Left lung (tissue), 10 donors: Measurements from ENCODE around the gene CLCN2. TPM values are rescaled to one million over a fixed set of nuclear protein-coding genes. Genes with fewer than 3 reads are reported as not detected.

Source experiments
- ATAC-seq: fragments of 200-7000 bp; cut with Tn5 transposase; one replicate; pipeline ENCODE4 v1.9.1; 2020; ENCODE audit warnings: moderate library complexity
- DNase-seq, 4 donors: peaks; one replicate each; pipeline ENCODE4 v3.0.0-alpha.2; 2013 to 2020
- H3K27ac ChIP-seq, 2 donors: fragments of 200-600 bp; sonication (generic) in 1 of 2; one replicate each; pipeline versions ENCODE4 v1.5.0 to v1.8.0; 2020 to 2021
- H3K27me3 ChIP-seq, 2 donors: fragments of 200-600 bp; sonication (generic) in 1 of 2; one replicate each; pipeline versions ENCODE4 v1.5.0 to v1.8.0; 2020 to 2021
- H3K36me3 ChIP-seq, 2 donors: fragments of 200-600 bp; sonication (generic) in 1 of 2; one replicate each; pipeline versions ENCODE4 v1.5.0 to v1.8.0; 2020 to 2021
- H3K4me1 ChIP-seq, 2 donors: fragments of 200-600 bp; one replicate each; pipeline ENCODE4 v1.8.0; 2021
- H3K4me3 ChIP-seq, 2 donors: fragments of 200-600 bp; sonication (generic) in 1 of 2; one replicate each; pipeline versions ENCODE4 v1.5.0 to v1.8.0; 2020 to 2021; ENCODE audit warnings: mild to moderate bottlenecking in 1 of 2
- H3K9me3 ChIP-seq, 2 donors: fragments of 200-600 bp; sonication (generic) in 1 of 2; one replicate each; pipeline versions ENCODE4 v1.5.0 to v1.8.0; 2020 to 2021
- intact Hi-C, 2 donors: fragments of 100-400 bp; cut with DNase I; formaldehyde crosslinking; loops; one replicate each; pipeline versions ENCODE4 v1.11.2 to v1.14.2; 2022
- polyA plus RNA-seq, 6 donors: library from polyadenylated mRNA; unstranded; fragments of 120-200 nt; gene quantifications; one replicate each; pipeline ENCODE4 v1.2.1, GENCODE V29; 2013; ENCODE audit not compliant: insufficient read length in 6 of 6
- total RNA-seq, 2 donors: library from RNA; stranded (reverse); fragmentation: NEBNext Ultra II Directional; extraction: Animal tissue kit (Norgen Biotek cat#: 25700); gene quantifications; one replicate each; pipeline ENCODE4 v1.2.1, GENCODE V29; 2021
- TF ChIP-seq, protein P1 (sequence below), 2 donors: fragments of 200-600 bp; sonication (generic) in 1 of 2; IDR thresholded peaks; one replicate each; pipeline versions ENCODE4 v1.5.0 to v1.8.0; 2021; ENCODE audit warnings: antibody characterized with exemption in 2 of 2
- donor health status: DM: no; HTN: yes; CAD: no.
- donor health status: DM: no; HTN: no; CAD: no.

CLCN2 gene
- total and polyA plus RNA-seq, 8 donors, result 4.4 to 12.0 (median 10.1) TPM

DNA sequence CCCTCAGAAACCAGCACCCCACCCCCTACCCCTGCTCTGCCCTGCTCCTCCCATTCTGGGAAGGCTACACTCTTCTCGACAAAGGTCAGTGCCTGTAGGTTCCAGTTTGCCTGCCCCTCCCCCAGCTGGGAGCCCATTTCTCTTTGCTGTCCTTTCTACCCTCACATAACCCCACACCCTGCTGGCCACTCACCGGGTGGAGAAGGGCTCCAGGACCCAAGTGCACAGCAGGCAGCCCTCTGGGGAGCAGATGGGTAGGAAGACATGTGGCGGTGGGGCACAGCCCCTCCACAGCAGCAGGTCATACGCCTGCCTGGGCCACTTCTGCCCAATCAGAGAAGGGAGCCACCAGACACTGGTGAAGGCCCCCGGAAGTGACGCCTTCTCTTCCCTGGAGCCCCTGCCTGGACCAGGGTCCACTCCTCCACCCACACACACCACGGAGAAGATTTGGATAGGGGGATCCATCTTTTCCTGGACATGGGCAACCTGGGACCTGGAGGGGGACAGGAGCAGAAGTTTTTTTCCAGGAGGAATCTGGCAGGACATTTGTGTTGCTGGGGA, 16.6 kb upstream of the CLCN2 start, which contains the start of gene THPO:
Gene THPO, minus strand, starts transcription at position 326 of the 564 bp plus-strand sequence. CDS start 1,948 bp downstream, outside the sequence.
- no peaks in the 10 kb centered on the region for H3K36me3 ChIP-seq
- intact Hi-C loops, result no loop called here
- H3K4me1 ChIP-seq, result peaks cover 11 to 23% of the 10 kb centered on the region in 2 donors
- no peaks in the 10 kb centered on the region for H3K9me3 ChIP-seq
- peaks cover 16 to 88% of the 10 kb centered on the region in 2 donors for H3K27me3 ChIP-seq
- no peak within 1 kb of the TSS for H3K4me3 ChIP-seq
- no peak within 1 kb of the TSS for H3K27ac ChIP-seq
- no peak for DNase-seq
- TF ChIP-seq, protein P1, sequence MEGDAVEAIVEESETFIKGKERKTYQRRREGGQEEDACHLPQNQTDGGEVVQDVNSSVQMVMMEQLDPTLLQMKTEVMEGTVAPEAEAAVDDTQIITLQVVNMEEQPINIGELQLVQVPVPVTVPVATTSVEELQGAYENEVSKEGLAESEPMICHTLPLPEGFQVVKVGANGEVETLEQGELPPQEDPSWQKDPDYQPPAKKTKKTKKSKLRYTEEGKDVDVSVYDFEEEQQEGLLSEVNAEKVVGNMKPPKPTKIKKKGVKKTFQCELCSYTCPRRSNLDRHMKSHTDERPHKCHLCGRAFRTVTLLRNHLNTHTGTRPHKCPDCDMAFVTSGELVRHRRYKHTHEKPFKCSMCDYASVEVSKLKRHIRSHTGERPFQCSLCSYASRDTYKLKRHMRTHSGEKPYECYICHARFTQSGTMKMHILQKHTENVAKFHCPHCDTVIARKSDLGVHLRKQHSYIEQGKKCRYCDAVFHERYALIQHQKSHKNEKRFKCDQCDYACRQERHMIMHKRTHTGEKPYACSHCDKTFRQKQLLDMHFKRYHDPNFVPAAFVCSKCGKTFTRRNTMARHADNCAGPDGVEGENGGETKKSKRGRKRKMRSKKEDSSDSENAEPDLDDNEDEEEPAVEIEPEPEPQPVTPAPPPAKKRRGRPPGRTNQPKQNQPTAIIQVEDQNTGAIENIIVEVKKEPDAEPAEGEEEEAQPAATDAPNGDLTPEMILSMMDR (IDR thresholded peaks at IDR 0.05), result no peak
- ATAC-seq, result peak; percentile 49

DNA sequence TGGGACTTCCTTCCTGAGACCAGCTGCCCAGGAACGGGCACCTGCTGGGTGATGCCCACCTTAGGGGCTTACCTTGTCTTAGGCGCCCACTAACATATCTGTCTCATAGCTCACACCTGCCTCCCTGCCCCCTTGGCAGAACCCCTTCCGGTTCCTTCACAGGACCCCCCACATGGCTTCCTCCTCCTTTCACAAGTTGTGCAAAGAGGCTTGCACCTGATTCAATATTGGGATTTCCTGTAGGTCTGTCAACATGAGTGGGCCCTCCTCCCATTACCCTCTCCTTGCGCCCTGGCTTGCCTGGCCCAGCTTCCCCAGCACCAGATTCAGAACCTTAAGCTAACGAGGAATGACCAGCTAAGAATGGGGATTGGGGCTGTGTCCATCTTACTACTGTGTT, 16.0 kb upstream of the CLCN2 start:
- Histone ChIP-seq H3K4me1 (peaks cover 11 to 23% of the 10 kb centered on the region in 2 donors), H3K27ac (no peak overlapping the region), H3K27me3 (peaks cover 16 to 82% of the 10 kb centered on the region in 2 donors), H3K4me3 (no peak overlapping the region), H3K9me3 (no peaks in the 10 kb centered on the region), H3K36me3 (no peaks in the 10 kb centered on the region)
- ATAC-seq, result no peak
- intact Hi-C loops, result no loop called here
- DNase-seq, result no peak
- TF ChIP-seq, protein P1 (IDR thresholded peaks at IDR 0.05), result no peak

DNA sequence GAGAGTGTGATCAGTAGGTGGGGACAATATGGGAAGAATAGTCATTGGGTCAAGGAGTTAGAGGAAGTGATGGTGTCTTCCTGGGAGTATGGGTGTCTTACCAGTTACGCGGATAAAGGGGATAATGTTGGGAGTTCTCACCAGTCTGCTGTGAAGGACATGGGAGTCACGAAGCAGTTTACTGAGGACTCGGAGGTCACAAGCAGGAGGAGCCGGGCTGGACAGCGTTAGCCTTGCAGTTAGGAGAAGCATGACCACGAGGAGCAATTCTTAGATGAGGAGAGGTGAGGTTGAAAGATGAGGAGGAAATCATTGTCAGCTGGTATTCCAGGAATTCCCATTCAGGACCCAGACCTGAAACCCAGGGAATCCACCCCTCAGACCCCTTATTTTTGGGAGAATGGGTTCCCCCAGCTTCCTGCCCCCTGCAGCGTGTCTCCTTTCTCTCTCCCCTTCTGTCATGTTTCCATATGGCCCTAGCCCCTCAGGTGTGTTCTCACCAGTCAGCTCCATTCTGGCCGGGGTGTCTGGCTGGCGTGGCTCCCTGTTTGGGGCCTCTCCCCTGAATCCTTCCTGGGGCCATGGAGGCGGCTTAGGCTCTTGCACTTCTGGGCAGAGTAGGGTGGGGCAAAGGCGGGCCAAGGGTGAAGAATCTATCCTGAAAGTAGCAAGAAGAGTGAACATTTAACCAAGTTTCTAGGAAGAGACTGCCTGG, 14.5 kb upstream of the CLCN2 start:
- intact Hi-C loops, result no loop called here
- Histone ChIP-seq H3K4me1 (peaks cover 4 to 24% of the 10 kb centered on the region in 2 donors), H3K27ac (no peak overlapping the region), H3K27me3 (peaks cover 4 to 68% of the 10 kb centered on the region in 2 donors), H3K9me3 (no peaks in the 10 kb centered on the region), H3K36me3 (no peaks in the 10 kb centered on the region), H3K4me3 (no peak overlapping the region)
- peak in 1 of 4 donors; percentile 47 for DNase-seq
- ATAC-seq, result no peak
- TF ChIP-seq, protein P1 (IDR thresholded peaks at IDR 0.05), result no peak

DNA sequence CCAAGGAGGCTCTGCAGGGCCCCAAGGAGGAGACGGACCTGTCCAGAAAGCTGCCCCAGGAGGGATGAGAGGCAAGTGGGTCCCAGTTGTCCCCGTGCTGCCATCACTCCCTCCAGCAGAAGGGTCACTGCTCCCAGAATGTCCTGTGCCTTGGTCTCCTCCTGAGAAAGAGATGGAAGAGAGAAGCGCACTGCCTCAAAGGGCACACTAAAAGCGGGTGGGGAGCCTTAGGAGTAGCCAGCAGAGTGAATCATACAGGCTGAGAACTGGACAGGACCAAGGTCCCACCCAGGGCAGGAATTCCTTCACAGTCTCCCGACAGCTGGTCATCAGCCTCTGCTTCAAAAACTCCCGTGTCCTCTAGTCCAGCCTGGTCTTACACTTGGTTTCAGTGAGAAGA, 12.0 kb upstream of the CLCN2 start:
- ATAC-seq, result peak; percentile 10
- TF ChIP-seq, protein P1 (IDR thresholded peaks at IDR 0.05), result no peak
- no peak overlapping the region for H3K27ac ChIP-seq
- peaks cover 0 to 22% of the 10 kb centered on the region in 2 donors for H3K4me1 ChIP-seq
- DNase-seq, result no peak
- H3K27me3 ChIP-seq, result peaks cover 0 to 45% of the 10 kb centered on the region in 2 donors
- H3K9me3 ChIP-seq, result no peaks in the 10 kb centered on the region
- intact Hi-C loops, result loop anchor here in 1 of 2 donors (5.0 kb wide), 1 partner anchor 169 kb away; no protein-coding TSS in a partner anchor
- no peak overlapping the region for H3K4me3 ChIP-seq
- peaks cover 0 to 7% of the 10 kb centered on the region in 2 donors for H3K36me3 ChIP-seq

DNA sequence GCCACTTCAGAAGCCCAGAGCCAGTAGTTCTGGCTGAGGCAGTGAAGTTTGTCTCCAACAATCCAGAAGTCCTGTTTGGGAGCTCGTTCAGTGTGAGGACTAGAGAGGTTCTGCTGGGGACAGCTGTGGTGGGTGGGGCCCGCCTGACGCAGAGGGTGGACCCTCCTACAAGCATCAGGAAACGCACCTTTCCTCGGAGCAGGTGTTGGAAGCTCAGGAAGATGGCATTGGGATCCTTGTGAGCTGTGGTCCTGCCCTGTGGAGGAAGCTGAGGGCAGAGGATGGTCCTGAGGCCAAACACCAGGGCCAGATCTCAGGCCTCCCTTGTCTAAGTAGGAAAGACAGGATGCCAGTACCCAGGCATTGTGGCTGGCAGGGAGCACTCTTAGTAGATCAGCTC, 11.5 kb upstream of the CLCN2 start:
- intact Hi-C loops, result loop anchor here in 1 of 2 donors (5.0 kb wide), 1 partner anchor 169 kb away; no protein-coding TSS in a partner anchor
- ATAC-seq, result no peak
- H3K4me1 ChIP-seq, result peaks cover 0 to 20% of the 10 kb centered on the region in 2 donors
- H3K27me3 ChIP-seq, result peaks cover 0 to 40% of the 10 kb centered on the region in 2 donors
- H3K36me3 ChIP-seq, result peaks cover 0 to 12% of the 10 kb centered on the region in 2 donors
- no peak overlapping the region for H3K27ac ChIP-seq
- TF ChIP-seq, protein P1 (IDR thresholded peaks at IDR 0.05), result no peak
- no peak for DNase-seq
- H3K9me3 ChIP-seq, result no peaks in the 10 kb centered on the region
- H3K4me3 ChIP-seq, result no peak overlapping the region
